ENCODE measurements around the gene KLF16. TPM values are rescaled to one million over a fixed set of nuclear protein-coding genes. Genes with fewer than 3 reads are reported as not detected.
"Not testable (repeated sequence)": the region's sequence is repeated elsewhere in the genome, so short reads cannot be mapped to it uniquely, and the experiment has no call there.

Gene KLF16
- polyA plus RNA-seq, 3 donors, result 0.51 to 23.3 (median 0.67) TPM

DNA sequence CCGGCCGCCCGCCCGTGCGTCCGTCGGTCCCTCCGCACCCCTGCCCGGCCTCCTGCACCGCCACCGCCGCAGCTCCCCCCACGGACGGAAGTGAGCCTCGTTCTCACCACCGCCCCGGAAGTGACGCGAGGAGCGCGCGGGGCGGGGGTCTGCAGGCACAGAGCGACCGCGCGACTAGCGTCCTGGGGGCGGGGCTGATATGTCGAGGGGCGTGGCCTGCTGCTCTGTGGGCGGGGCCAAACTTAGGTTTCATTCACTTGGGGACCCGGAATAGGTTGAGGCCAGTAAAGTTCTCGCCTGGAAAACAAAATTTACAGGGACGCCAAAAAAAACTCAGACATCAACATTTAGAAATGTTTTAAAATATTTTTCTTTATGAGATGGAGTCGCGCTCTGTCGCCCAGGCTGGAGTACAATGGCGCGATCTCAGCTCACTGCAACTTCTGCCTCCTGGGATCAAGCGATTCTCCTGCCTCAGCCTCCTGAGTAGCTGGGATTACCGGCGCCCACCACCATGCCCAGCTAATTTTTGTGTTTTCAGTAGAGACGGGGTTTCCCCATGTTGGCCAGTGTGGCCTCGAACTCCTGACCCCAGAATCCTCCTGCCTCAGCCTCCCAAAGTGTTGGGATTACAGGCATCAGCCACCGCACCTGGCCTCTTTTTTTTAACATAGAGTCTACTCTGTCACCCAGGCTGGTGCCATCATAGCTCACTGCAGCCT lies 22.2 kb upstream of the KLF16 start, which contains the start of gene ABHD17A:
Gene ABHD17A (minus strand): TSS at position 99 of the 722 bp plus-strand sequence. CDS start 3,930 bp downstream, outside the sequence.
- H3K36me3 Mint-ChIP-seq, result peaks cover 10 to 14% of the 10 kb centered on the region in 2 donors
- Histone ChIP-seq H3K9ac (ENCODE audit: insufficient read depth, low read length, poor library complexity, severe bottlenecking) (peak within 1 kb of the TSS; percentile 81), H3K4me1 (ENCODE audit: control insufficient read depth in 1 of 2, insufficient read depth in 2 of 2, low read length in 2 of 2) (peaks cover 30 to 34% of the 10 kb centered on the region in 2 donors), H4K20me1 (ENCODE audit: insufficient read depth, low read length) (peaks cover 35% of the 10 kb centered on the region), H3K79me2 (ENCODE audit: insufficient read depth, low read length) (peaks cover 40% of the 10 kb centered on the region), H3K27ac (ENCODE audit: low read depth in 1 of 2, low read length in 2 of 2) (peak within 1 kb of the TSS; percentile 58 to 85), H3K4me3 (replicated peaks in 1 of 3; ENCODE audit: low read depth in 2 of 3, low read length in 3 of 3) (peak within 1 kb of the TSS; percentile 79 to 89 (median 85)), H3K36me3 (replicated peaks in 1 of 2; ENCODE audit: control insufficient read depth in 1 of 2, insufficient read depth in 2 of 2, low read length in 2 of 2) (peaks cover 4 to 10% of the 10 kb centered on the region in 2 donors), H3K4me2 (replicated peaks; ENCODE audit: extremely low read depth, low read length, poor library complexity, severe bottlenecking) (peak within 1 kb of the TSS; percentile 89)
- intact Hi-C loops (cut with micrococcal nuclease); H3K9me3 ChIP-seq (replicated peaks in 1 of 2; ENCODE audit: control insufficient read depth in 1 of 2, insufficient read depth in 1 of 2, low read length in 2 of 2); H3K27me3 ChIP-seq (ENCODE audit: control insufficient read depth in 2 of 2, insufficient read depth in 2 of 2, low read length in 2 of 2); H2AFZ ChIP-seq (ENCODE audit: insufficient read depth, low read depth, low read length, poor library complexity, severe bottlenecking); H3K27me3 Mint-ChIP-seq (ENCODE audit: low read depth in 3 of 3); H3K9me3 Mint-ChIP-seq: not testable (repeated sequence)
- peak within 1 kb of the TSS; percentile 100 for H3K4me3 Mint-ChIP-seq
- 25% methylated on average over 36 of the region's 46 CpGs for WGBS (ENCODE audit: insufficient coverage)
- peak within 1 kb of the TSS; percentile 86 to 97 (median 91) for H3K27ac Mint-ChIP-seq
- peaks cover 29% of the 10 kb centered on the region for H3K4me1 Mint-ChIP-seq
- peak; percentile 93 to 95 (median 95) for DNase-seq

DNA sequence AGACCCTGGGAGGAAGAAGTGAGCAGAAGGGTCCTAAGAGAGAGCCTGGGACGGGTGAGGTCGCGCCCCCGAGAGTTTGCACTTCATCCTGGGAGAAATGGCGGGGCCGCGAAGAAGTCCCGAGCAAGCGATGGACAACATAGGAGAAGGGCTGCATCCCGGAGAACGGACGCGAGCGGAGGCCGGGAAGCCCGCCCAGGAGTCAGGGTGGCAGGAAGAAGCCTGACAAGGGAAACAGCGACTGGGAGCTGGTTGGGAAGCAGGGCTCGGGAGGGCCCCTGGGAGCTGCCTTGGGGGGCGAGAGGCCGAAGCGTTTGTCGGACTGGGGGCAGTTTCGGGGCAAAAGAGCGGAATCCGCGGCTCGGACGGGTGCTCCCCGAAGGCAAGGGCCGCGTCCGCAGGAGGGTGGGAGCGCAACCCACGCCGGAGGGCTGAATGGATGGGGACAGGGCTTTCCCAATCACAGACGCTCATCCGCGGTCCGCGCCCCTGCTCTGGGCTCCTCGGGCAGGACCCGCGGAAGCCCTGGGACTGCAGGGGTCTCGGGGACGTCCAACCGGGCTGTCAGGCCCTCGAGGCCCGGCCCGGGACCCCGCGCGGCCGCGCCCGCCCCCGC lies 21.4 kb upstream of the KLF16 start:
- peaks cover 16 to 22% of the 10 kb centered on the region in 2 donors for H3K36me3 Mint-ChIP-seq
- peaks cover 0 to 4% (median 0%) of the 10 kb centered on the region in 3 donors for H3K27me3 Mint-ChIP-seq (ENCODE audit: low read depth in 3 of 3)
- no peak overlapping the region for H2AFZ ChIP-seq (ENCODE audit: insufficient read depth, low read depth, low read length, poor library complexity, severe bottlenecking)
- peak overlapping the region; percentile 58 to 85 for H3K27ac ChIP-seq (ENCODE audit: low read depth in 1 of 2, low read length in 2 of 2)
- under 1% methylated on average over 46 of the region's 56 CpGs for WGBS (ENCODE audit: insufficient coverage)
- TF ChIP-seq, protein P1, sequence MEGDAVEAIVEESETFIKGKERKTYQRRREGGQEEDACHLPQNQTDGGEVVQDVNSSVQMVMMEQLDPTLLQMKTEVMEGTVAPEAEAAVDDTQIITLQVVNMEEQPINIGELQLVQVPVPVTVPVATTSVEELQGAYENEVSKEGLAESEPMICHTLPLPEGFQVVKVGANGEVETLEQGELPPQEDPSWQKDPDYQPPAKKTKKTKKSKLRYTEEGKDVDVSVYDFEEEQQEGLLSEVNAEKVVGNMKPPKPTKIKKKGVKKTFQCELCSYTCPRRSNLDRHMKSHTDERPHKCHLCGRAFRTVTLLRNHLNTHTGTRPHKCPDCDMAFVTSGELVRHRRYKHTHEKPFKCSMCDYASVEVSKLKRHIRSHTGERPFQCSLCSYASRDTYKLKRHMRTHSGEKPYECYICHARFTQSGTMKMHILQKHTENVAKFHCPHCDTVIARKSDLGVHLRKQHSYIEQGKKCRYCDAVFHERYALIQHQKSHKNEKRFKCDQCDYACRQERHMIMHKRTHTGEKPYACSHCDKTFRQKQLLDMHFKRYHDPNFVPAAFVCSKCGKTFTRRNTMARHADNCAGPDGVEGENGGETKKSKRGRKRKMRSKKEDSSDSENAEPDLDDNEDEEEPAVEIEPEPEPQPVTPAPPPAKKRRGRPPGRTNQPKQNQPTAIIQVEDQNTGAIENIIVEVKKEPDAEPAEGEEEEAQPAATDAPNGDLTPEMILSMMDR (IDR thresholded peaks at IDR 0.05), result no peak
- H3K4me2 ChIP-seq (replicated peaks; ENCODE audit: extremely low read depth, low read length, poor library complexity, severe bottlenecking), result peak overlapping the region; percentile 89
- intact Hi-C loops (cut with micrococcal nuclease), result loop anchor here in 1 of 2 donors (1.0 kb wide), 1 partner anchor 9 kb away; no protein-coding TSS in a partner anchor
- peaks cover 0 to 1% (median 0%) of the 10 kb centered on the region in 7 donors for H3K9me3 Mint-ChIP-seq
- H3K36me3 ChIP-seq (replicated peaks in 1 of 2; ENCODE audit: control insufficient read depth in 1 of 2, insufficient read depth in 2 of 2, low read length in 2 of 2), result peaks cover 11 to 18% of the 10 kb centered on the region in 2 donors
- H3K79me2 ChIP-seq (ENCODE audit: insufficient read depth, low read length), result peaks cover 45% of the 10 kb centered on the region
- H3K27ac Mint-ChIP-seq, result peak overlapping the region; percentile 86 to 97 (median 91)
- H3K4me1 Mint-ChIP-seq, result peaks cover 29% of the 10 kb centered on the region
- H3K4me3 Mint-ChIP-seq, result peak overlapping the region; percentile 100
- H3K9me3 ChIP-seq (replicated peaks in 1 of 2; ENCODE audit: control insufficient read depth in 1 of 2, insufficient read depth in 1 of 2, low read length in 2 of 2), result no peaks in the 10 kb centered on the region
- peak overlapping the region; percentile 79 to 89 (median 85) for H3K4me3 ChIP-seq (replicated peaks in 1 of 3; ENCODE audit: low read depth in 2 of 3, low read length in 3 of 3)
- DNase-seq, result no peak
- peaks cover 42% of the 10 kb centered on the region for H4K20me1 ChIP-seq (ENCODE audit: insufficient read depth, low read length)
- H3K4me1 ChIP-seq (ENCODE audit: control insufficient read depth in 1 of 2, insufficient read depth in 2 of 2, low read length in 2 of 2), result peaks cover 30 to 34% of the 10 kb centered on the region in 2 donors
- H3K9ac ChIP-seq (ENCODE audit: insufficient read depth, low read length, poor library complexity, severe bottlenecking), result peak overlapping the region; percentile 81
- H3K27me3 ChIP-seq (ENCODE audit: control insufficient read depth in 2 of 2, insufficient read depth in 2 of 2, low read length in 2 of 2), result no peaks in the 10 kb centered on the region
